NCI-H524 treated with DMSO at 0.1 percent for 48 hours (cell line): ENCODE data around the gene FUT3.
"Not testable (repeated sequence)": the region's sequence is repeated elsewhere in the genome, so short reads cannot be mapped to it uniquely, and the experiment has no call there.

Source experiments
- DNase-seq: peaks from one replicate; lab custom pipeline; 2025; lab: John Stamatoyannopoulos, UW

Gene FUT3

DNA sequence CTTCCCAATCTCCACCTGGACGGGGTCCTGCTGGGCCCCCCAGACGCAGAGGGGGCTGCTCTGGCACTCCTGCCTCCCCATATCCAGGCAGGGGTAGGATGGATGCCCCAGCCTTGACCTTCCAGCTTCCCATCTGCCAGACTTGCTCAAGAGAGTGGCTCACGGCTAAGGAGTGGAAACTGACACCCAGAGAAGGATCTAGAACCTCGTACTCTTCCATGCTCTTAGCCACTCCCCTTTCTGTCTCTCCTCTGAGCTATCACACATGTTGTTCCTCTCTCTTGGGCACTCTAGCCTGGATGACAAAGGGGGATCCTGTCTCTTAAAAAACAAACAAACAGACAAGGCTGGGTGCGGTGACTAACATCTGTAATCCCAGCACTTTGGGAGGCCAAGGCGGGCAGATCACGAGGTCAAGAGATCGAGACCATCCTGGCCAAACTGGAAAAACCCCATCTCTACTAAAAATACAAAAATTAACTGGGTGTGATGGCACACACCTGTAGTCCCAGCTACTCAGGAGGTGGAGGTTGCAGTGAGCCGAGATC lies 31.2 kb upstream of the FUT3 start:
- DNase-seq, result no peak

- peak; percentile 29 for DNase-seq
Measured at GRCh38 chr19:5881543-5882299, 30.5 kb upstream of the FUT3 start.

GRCh38 chr19:5880604-5881078 lies 29.4 kb upstream of the FUT3 start:
- DNase-seq, result no peak

- no peak for DNase-seq
Measured at GRCh38 chr19:5880196-5880595, 28.9 kb upstream of the FUT3 start.

- no peak for DNase-seq
Measured at GRCh38 chr19:5877882-5878281, 26.6 kb upstream of the FUT3 start.

GRCh38 chr19:5877427-5877826 lies 26.2 kb upstream of the FUT3 start:
- no peak for DNase-seq

- DNase-seq, result not testable (repeated sequence)
Measured at GRCh38 chr19:5874496-5874895, 23.2 kb upstream of the FUT3 start.

GRCh38 chr19:5873617-5874199 lies 22.5 kb upstream of the FUT3 start:
- DNase-seq, result no peak

GRCh38 chr19:5870986-5871394 lies 19.7 kb upstream of the FUT3 start:
- DNase-seq, result no peak

DNA sequence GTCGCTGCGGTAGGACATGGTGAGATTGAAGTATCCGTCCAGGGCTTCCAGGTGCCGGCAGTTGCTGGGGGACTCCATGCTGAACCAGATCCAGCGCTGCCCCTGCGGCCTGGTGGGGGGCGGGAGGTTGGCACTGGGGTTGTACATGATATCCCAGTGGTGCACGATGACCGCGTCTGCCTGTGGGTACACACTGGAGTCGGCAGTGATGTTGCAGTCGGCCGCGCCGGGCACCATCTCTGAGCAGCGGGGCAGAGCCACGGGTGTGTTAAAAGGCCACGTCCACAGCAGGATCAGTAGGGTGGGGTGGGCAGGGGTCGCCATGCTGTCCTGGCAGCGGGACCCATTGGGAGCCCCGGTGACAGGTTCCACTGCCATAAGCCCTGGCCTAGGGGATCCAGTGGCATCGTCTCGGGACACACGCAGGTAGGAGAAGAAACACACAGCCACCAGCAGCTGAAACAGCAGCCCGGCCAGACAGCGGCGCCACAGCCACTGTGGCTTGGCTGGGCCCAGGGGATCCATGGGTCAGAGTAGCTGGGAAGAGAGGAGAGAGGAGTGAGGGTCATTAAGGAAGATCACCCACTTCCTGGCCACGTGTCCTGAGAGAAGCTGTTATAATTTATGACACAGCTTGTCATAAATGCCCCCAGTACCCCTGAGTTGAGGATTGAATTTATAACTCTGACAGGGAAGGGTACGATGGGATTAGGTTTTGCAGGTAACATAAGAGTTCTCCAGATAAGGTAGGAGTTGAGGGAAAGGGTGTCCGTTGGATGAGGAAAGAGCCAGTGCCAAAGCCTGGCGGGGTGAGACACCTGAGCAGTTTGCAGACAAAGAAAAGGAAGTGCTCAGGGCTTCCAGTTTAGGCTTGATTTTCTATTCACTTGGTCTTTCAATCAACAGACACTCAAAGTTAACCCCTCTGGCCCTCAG lies 16.2 kb upstream of the FUT3 start:
- DNase-seq, result no peak

GRCh38 chr19:5865772-5866171 lies 14.5 kb upstream of the FUT3 start:
- no peak for DNase-seq

GRCh38 chr19:5864725-5865486 lies 13.7 kb upstream of the FUT3 start:
- no peak for DNase-seq

GRCh38 chr19:5864013-5864720 lies 12.9 kb upstream of the FUT3 start:
- DNase-seq, result no peak

DNA sequence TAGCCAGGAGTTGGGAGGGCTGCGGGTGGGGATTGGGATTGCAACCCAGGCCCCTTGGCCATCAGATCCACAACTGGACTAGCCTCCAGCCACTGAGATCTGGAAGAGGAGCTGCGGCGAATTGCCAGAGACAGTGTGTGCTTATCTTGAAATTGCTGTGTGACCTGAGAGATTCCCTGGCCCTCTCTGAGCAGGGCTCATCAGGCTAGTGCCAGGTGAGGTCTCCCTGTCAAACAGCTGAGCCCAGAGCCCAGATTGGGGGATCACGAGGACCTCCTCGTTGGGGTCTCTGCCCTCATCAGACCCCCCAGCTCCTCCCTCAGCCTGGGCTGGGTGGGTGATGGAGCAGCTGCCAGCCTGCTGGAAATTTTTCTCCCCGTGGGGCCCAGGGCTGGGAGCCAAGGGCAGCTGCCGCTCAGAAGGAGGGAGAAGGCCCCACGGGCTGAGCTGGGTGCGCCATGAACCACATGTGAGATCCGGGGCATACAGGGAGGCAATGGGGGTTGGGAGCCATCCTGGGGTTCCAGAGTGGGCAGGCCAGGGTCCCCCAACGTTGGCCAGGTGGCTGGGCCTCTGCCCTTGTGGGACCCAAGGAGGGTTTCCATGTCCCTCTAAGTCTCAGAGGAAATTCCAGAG lies 11.9 kb upstream of the FUT3 start:
- DNase-seq, result no peak

- no peak for DNase-seq
Measured at GRCh38 chr19:5857203-5858081, 6.2 kb upstream of the FUT3 start.

- DNase-seq, result not testable (repeated sequence)
Measured at GRCh38 chr19:5855151-5855550, 3.9 kb upstream of the FUT3 start.

DNA sequence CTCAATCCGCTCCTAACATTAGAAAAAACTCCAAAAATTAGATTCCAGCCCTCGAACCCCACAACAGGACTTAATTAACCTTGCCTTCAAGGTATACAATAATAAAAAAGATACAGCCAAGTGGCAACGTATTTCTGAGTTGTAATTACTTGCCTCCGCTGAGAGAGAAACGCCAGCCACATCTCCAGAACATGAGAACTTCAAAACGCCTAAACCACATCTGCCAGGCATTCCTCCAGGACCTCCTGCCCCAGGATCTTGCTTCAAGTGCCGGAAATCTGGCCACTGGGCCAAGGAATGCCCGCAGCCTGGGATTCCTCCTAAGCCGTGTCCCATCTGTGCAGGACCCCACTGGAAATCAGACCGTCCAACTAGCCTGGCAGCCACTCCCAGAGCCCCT lies 2.9 kb upstream of the FUT3 start:
- not testable (repeated sequence) for DNase-seq

DNA sequence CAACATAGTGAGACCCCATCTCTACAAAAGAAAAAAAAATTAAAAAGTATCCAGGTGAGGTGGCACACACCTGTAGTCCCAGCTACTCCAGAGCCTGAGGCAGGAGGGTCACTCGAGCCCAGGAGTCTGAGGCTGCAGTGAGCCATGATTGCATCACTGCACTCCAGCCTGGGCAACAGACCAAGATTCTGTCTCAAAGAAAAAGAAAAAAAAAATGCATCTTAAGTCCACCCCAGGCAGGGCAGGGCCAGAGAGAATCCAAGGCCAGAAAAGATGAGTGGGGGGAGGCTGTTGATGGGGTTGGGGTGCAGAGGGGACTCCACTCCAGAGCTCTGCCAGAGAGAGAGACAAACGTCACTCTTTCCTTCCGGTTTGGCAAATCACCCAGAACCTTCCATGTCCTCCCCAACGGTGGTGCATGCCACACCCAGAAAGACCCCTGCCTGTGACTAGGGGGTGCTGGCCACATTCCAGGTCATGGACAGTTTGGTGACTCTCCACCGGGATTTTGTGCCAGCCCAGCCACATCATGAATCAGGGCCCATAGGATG lies 431 bp downstream of the FUT3 start:
- DNase-seq, result no peak

DNA sequence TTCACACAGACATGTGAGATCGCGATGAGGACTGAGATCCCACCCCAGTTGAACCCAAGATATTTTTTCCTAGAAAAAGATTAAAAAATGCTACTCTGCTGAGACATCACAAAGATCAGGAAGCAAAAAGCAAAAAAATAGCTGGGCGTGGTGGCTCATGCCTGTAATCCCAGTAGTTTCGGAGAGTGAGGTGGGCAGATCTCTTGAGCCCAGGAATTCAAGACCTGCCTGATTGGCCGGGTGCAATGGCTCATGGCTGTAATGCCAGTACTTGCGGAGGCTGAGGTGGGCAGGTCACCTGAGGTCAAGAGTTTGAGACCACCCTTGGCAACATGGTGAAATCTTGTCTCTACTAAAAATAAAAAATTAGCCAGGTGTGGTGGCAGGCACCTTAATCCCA lies 1.1 kb downstream of the FUT3 start:
- DNase-seq, result no peak
